K562 (cell line): ENCODE measurements around the gene HS3ST4. TPM values are rescaled to one million over a fixed set of nuclear protein-coding genes. Genes with fewer than 3 reads are reported as not detected.

Experiments used
- ATAC-seq: fragments of 200-7000 bp; cut with Tn5 transposase; 3 replicates; pipeline ENCODE4 v1.9.1; 2020; ENCODE audit warnings: moderate library complexity
- BruUV-seq: library from RNA; stranded (reverse); fragments of 400-500 nt; replicated peaks from 2 replicates; lab custom pipeline; 2021; lab: Mats Ljungman, UMichigan
- CTCF ChIA-PET: fragments of 300-600 bp; formaldehyde crosslinking; extraction: SDS; loops from one replicate; lab custom pipeline; 2021; ENCODE audit warnings: low intra/inter-chr PET ratio; lab: Yijun Ruan, JAX
- POLR2A ChIA-PET: fragments of 300-600, 350-650 bp; sonication (Branson Sonifier 250); formaldehyde crosslinking; extraction: SDS; loops from one replicate; lab custom pipeline; 2021; ENCODE audit warnings: antibody characterized with exemption, inconsistent platforms; lab: Yijun Ruan, JAX
- DNase-seq, 4 experiments: peaks; one replicate each; pipeline versions ENCODE4 v3.0.0 to v3.0.0-alpha.2; 2011 to 2018; ENCODE audit warnings: low spot score in 3 of 4, mixed read lengths in 3 of 4; ENCODE audit errors: extremely low read depth in 1 of 4
- FAIRE-seq: peaks from 2 replicates; lab custom pipeline; 2011; peaks lifted over from hg19 to GRCh38; lab: Jason Lieb, UNC
- H2AFZ ChIP-seq: 2 replicates; pipeline ENCODE4 v1.6.0; 2011; ENCODE audit warnings: low read depth, low read length, control low read depth, inconsistent platforms
- H3K27ac ChIP-seq: fragments of 200-600 bp; 3 replicates; pipeline ENCODE4 v1.8.0; 2011; ENCODE audit warnings: low read depth, mild to moderate bottlenecking, control low read depth, inconsistent platforms, low read length, moderate library complexity, mixed read lengths; ENCODE audit errors: extremely low read depth
- H3K27me3 ChIP-seq, 2 experiments: fragments of 300-600 bp in 1 of 2; 2 replicates in 1 of 2; 3 replicates in 1 of 2; pipeline versions ENCODE4 v1.6.0 to v1.8.0; 2011; ENCODE audit warnings: inconsistent platforms in 2 of 2, low read length in 2 of 2, mild to moderate bottlenecking in 1 of 2, mixed read lengths in 1 of 2, moderate library complexity in 1 of 2; ENCODE audit not compliant: control insufficient read depth in 2 of 2, insufficient read depth in 2 of 2
- H3K36me3 ChIP-seq: fragments of 300-600 bp; 3 replicates; pipeline ENCODE4 v1.8.0; 2011; ENCODE audit warnings: mild to moderate bottlenecking, low read length, inconsistent platforms; ENCODE audit not compliant: control insufficient read depth, insufficient read depth
- H3K4me1 ChIP-seq, 2 experiments: fragments of 200-600 bp in 1 of 2; replicated peaks in 1 of 2; 2 replicates in 1 of 2; 3 replicates in 1 of 2; pipeline versions ENCODE4 v1.5.1 to v1.8.0; 2011; ENCODE audit warnings: inconsistent platforms in 2 of 2, low read length in 2 of 2, mild to moderate bottlenecking in 1 of 2, mixed read lengths in 1 of 2, moderate library complexity in 1 of 2; ENCODE audit not compliant: control insufficient read depth in 2 of 2, insufficient read depth in 2 of 2
- H3K4me2 ChIP-seq: 2 replicates; pipeline ENCODE4 v1.6.1; 2011; ENCODE audit warnings: low read length, control low read depth, inconsistent platforms, mixed read lengths; ENCODE audit not compliant: insufficient read depth
- H3K4me3 ChIP-seq: fragments of 200-600 bp; sonication (generic), shearing (Covaris generic); 2 replicates; pipeline ENCODE4 v1.5.1; 2016; ENCODE audit warnings: control low read depth, inconsistent platforms
- H3K79me2 ChIP-seq: fragments of 200-600 bp; 3 replicates; pipeline ENCODE4 v1.8.0; 2011; ENCODE audit warnings: low read length, inconsistent platforms; ENCODE audit not compliant: control insufficient read depth, insufficient read depth
- H3K9ac ChIP-seq, 2 experiments: 2 replicates each; pipeline versions ENCODE4 v1.6.0 to v1.6.1; 2011; ENCODE audit warnings: low read depth in 2 of 2, low read length in 2 of 2, control low read depth in 1 of 2, inconsistent platforms in 1 of 2, mild to moderate bottlenecking in 1 of 2, mixed read lengths in 1 of 2; ENCODE audit not compliant: insufficient read depth in 1 of 2
- H3K9me1 ChIP-seq: one replicate; pipeline ENCODE4 v1.6.0; 2011; ENCODE audit warnings: inconsistent platforms, mild to moderate bottlenecking, low read length, moderate library complexity; ENCODE audit not compliant: control insufficient read depth, insufficient read depth
- H3K9me3 ChIP-seq: replicated peaks from 2 replicates; pipeline ENCODE4 v1.5.1; 2011; ENCODE audit warnings: low read depth, low read length, inconsistent platforms; ENCODE audit not compliant: control insufficient read depth, insufficient read depth
- H4K20me1 ChIP-seq: replicated peaks from 2 replicates; pipeline ENCODE4 v1.6.1; 2011; ENCODE audit warnings: low read length, inconsistent platforms, mixed read lengths; ENCODE audit not compliant: control insufficient read depth, insufficient read depth
- CHAMP1 ChIP-seq: fragments of 450-650 bp; IDR thresholded peaks from 2 replicates; pipeline ENCODE4 v1.6.1; 2016; ENCODE audit warnings: mild to moderate bottlenecking
- EHMT2 ChIP-seq: fragments of 450-650 bp; IDR thresholded peaks from 2 replicates; pipeline ENCODE4 v1.6.1; 2018; ENCODE audit warnings: antibody characterized with exemption
- HIVEP1 ChIP-seq: fragments of 250-450 bp; sonication (Bioruptor Pico); IDR thresholded peaks from 2 replicates; pipeline ENCODE4 v1.4.0; 2020; ENCODE audit warnings: mild to moderate bottlenecking
- MIER1 ChIP-seq: fragments of 450-650 bp; IDR thresholded peaks from 2 replicates; pipeline ENCODE4 v1.6.1; 2016; ENCODE audit warnings: antibody characterized with exemption, mild to moderate bottlenecking, low read depth
- POLR3G ChIP-seq: IDR thresholded peaks from 2 replicates; pipeline ENCODE4 v1.6.1; 2011; ENCODE audit not compliant: insufficient read length, insufficient replicate concordance; ENCODE audit errors: extremely low read depth
- PRMT5 ChIP-seq: sonication (generic); formaldehyde crosslinking; IDR thresholded peaks from 2 replicates; pipeline ENCODE4 v1.5.0; 2020; ENCODE audit warnings: missing genetic modification reagents
- RCOR1 ChIP-seq, 2 experiments: IDR thresholded peaks; 2 replicates each; pipeline ENCODE4 v1.6.1; 2012; ENCODE audit warnings: low read depth in 2 of 2, low read length in 2 of 2, borderline replicate concordance in 1 of 2, improper control_type of control experiment in 1 of 2
- REST ChIP-seq, 2 experiments: fragments of 450-650 bp; formaldehyde crosslinking in 1 of 2; IDR thresholded peaks; 2 replicates each; pipeline versions ENCODE4 v1.4.0 to v1.6.1; 2014 to 2020; ENCODE audit warnings: mild to moderate bottlenecking in 2 of 2, borderline replicate concordance in 1 of 2, low read depth in 1 of 2
- ZNF232 ChIP-seq: sonication (generic); formaldehyde crosslinking; IDR thresholded peaks from 2 replicates; pipeline ENCODE4 v1.8.0; 2022; ENCODE audit warnings: mild to moderate bottlenecking, missing genetic modification reagents
- ZNF699 ChIP-seq: fragments of 250-450 bp; sonication (Bioruptor Pico); IDR thresholded peaks from 2 replicates; pipeline ENCODE4 v1.8.0; 2021; ENCODE audit warnings: mild to moderate bottlenecking, moderate library complexity; ENCODE audit not compliant: insufficient replicate concordance
- WGBS: fragments of 100-300 bp; shearing (Covaris generic); methylation state at CpG from one replicate; pipeline ENCODE4 v1.1.6; 2016; ENCODE audit warnings: low coverage, mixed read lengths; ENCODE audit not compliant: insufficient coverage; ENCODE audit errors: missing lambda C conversion rate; 5-methylcytosine and 5-hydroxymethylcytosine counted together
- in situ Hi-C: fragments of 300-500 bp; cut with MboI; formaldehyde crosslinking; loops from 4 replicates; pipeline ENCODE4 v1.15.0; 2018; ENCODE audit warnings: inconsistent platforms, mixed read lengths
- intact Hi-C: fragments of 100-400 bp; cut with micrococcal nuclease; formaldehyde crosslinking; loops from 2 replicates; pipeline ENCODE4 v1.14.2; 2022
- polyA plus RNA-seq, 8 experiments: library from polyadenylated mRNA; depleted of rRNA in 4 of 8; stranded (reverse) in 5 of 8; unstranded in 3 of 8; fragments of >200 nt; fragmentation: Nextera tagmentation in 2 of 8; fragmentation: Illumina TruSeq in 1 of 8; extraction: Ambion mirVana in 2 of 8; extraction: Trizol in 1 of 8; gene quantifications; 2 replicates each; pipeline versions ENCODE4 v1.2.1 to v1.2.3, GENCODE V29; 2011 to 2014; ENCODE audit warnings: inconsistent platforms in 1 of 8, missing spikeins in 1 of 8
- total RNA-seq, 7 experiments: library from RNA; depleted of rRNA in 6 of 7; stranded (reverse); fragments of >200 nt in 6 of 7; fragmentation: Illumina TruSeq in 2 of 7; extraction: Trizol in 2 of 7; gene quantifications; 2 replicates each; pipeline versions ENCODE4 v1.2.1 to v1.2.3, GENCODE V29; 2011 to 2021; ENCODE audit warnings: low replicate concordance in 1 of 7

HS3ST4 gene
- total and polyA plus RNA-seq, 9 of the 15 experiments (the other 6 are each of a cell fraction or from before 2014, with no cell fraction given) = not detected

GRCh38 chr16:25747160-25747758, 55.5 kb downstream of the HS3ST4 start:
- no peak overlapping the region for H3K4me2 ChIP-seq
- FAIRE-seq (peak; percentile 87), DNase-seq (peak; percentile 15 to 38 (median 21)), ATAC-seq (no peak)
- POLR2A ChIA-PET = no interaction called here
- H3K4me1 ChIP-seq = no peaks in the 10 kb centered on the region
- H2AFZ ChIP-seq = no peak overlapping the region
- no peaks in the 10 kb centered on the region for H3K79me2 ChIP-seq
- H3K27me3 ChIP-seq = no peaks in the 10 kb centered on the region; a peak in 1 of 5 replicates
- in situ Hi-C loops = no loop called here
- H3K4me3 ChIP-seq = no peak overlapping the region
- no peaks in the 10 kb centered on the region for H4K20me1 ChIP-seq
- H3K9ac ChIP-seq = no peak overlapping the region
- CTCF ChIA-PET = no interaction called here
- H3K9me1 ChIP-seq = no peaks in the 10 kb centered on the region
- intact Hi-C loops = no loop called here
- no peaks in the 10 kb centered on the region for H3K36me3 ChIP-seq
- under 1% methylated on average over 7 of the region's 7 CpGs for WGBS
- H3K27ac ChIP-seq = no peak overlapping the region
- no TSS peak for BruUV-seq
- no peaks in the 10 kb centered on the region for H3K9me3 ChIP-seq
- TF ChIP-seq PRMT5 (CRISPR knock-in tag) (0 out of 2 replicates have a peak, but pooled peaks have one; percentile 66), MIER1 (peak; percentile 94), REST (IDR thresholded peaks at IDR 0.05; ENCODE audit: borderline replicate concordance) (peak; percentile 99), REST (CRISPR knock-in tag; IDR thresholded peaks at IDR 0.05; ENCODE audit: low read depth) (peak; percentile 93), HIVEP1 (CRISPR knock-in tag) (no peak), ZNF232 (0 out of 2 replicates have a peak, but pooled peaks have one; percentile 36), RCOR1 (IDR thresholded peaks at IDR 0.05; ENCODE audit: borderline replicate concordance in 1 of 2, low read depth in 2 of 2, low read length in 2 of 2) (peak in 1 of 2 experiments; percentile 40; a peak in 1 of 4 replicates), ZNF699 (no peak), EHMT2 (peak; percentile 97), POLR3G (no peak), CHAMP1 (peak; percentile 74; the same call in 1 of the 2 replicates)
